Measurements from ENCODE around the gene MASTL. TPM values are rescaled to one million over a fixed set of nuclear protein-coding genes. Genes with fewer than 3 reads are reported as not detected.
A peak's percentile ranks its signal among the peaks of the same experiment; 100 is the strongest.

The MASTL gene
- total and polyA plus RNA-seq, 2 experiments from 2014 or later, result 28.2 to 43.1 TPM

DNA sequence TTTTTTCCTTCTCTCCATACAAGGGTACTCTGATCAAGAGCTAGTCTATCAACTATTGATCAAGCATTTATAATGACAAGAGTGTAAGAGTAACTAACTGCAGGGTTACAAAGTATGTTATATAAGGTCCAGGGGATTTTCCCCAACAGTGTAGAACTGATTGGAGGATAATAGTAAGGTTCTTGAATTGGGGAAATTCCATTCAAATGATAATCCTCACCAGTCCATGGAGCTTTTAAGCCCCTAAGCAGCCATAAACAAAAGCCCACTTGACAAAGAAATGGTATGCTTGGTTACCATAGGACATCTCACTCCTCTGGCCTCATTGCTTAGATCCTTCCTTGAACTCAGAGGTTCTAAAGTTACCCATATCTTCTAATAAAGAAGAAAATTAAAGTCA lies 9.2 kb upstream of the MASTL start:
- TF ChIP-seq REST (IDR thresholded peaks at IDR 0.05; ENCODE audit: unreplicated experiment), result no peak
- no peak for TF ChIP-seq STAT1 (IDR thresholded peaks at IDR 0.05; ENCODE audit: unreplicated experiment)
- no peak for TF ChIP-seq ZNF331 (CRISPR knock-in tag; IDR thresholded peaks at IDR 0.05; ENCODE audit: low read depth)
- TF ChIP-seq JUNB (IDR thresholded peaks at IDR 0.05; ENCODE audit: unreplicated experiment), result no peak
- TF ChIP-seq EZH2 (IDR thresholded peaks at IDR 0.05; ENCODE audit: low read depth, unreplicated experiment), result no peak
- no peak for TF ChIP-seq ZNF462 (CRISPR knock-in tag; IDR thresholded peaks at IDR 0.05)
- TF ChIP-seq, protein P1, sequence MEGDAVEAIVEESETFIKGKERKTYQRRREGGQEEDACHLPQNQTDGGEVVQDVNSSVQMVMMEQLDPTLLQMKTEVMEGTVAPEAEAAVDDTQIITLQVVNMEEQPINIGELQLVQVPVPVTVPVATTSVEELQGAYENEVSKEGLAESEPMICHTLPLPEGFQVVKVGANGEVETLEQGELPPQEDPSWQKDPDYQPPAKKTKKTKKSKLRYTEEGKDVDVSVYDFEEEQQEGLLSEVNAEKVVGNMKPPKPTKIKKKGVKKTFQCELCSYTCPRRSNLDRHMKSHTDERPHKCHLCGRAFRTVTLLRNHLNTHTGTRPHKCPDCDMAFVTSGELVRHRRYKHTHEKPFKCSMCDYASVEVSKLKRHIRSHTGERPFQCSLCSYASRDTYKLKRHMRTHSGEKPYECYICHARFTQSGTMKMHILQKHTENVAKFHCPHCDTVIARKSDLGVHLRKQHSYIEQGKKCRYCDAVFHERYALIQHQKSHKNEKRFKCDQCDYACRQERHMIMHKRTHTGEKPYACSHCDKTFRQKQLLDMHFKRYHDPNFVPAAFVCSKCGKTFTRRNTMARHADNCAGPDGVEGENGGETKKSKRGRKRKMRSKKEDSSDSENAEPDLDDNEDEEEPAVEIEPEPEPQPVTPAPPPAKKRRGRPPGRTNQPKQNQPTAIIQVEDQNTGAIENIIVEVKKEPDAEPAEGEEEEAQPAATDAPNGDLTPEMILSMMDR (conservative IDR thresholded peaks at IDR 0.05; ENCODE audit: low read depth in 2 of 2), result no peak
- TF ChIP-seq CREB1 (CRISPR knock-in tag; IDR thresholded peaks at IDR 0.05; ENCODE audit: low read depth), result no peak
- no peak for TF ChIP-seq ETS1 (IDR thresholded peaks at IDR 0.05)
- TF ChIP-seq POLR2AphosphoS5 (IDR thresholded peaks at IDR 0.05; ENCODE audit: low read depth), result no peak
- TF ChIP-seq EZH2phosphoT487 (IDR thresholded peaks at IDR 0.05; ENCODE audit: unreplicated experiment), result no peak
- TF ChIP-seq NANOG (IDR thresholded peaks at IDR 0.05; ENCODE audit: borderline replicate concordance), result no peak
- TF ChIP-seq ZNF114 (CRISPR knock-in tag; IDR thresholded peaks at IDR 0.05), result no peak
- Histone ChIP-seq H3K36me3 (ENCODE audit: insufficient read depth) (peaks cover 43% of the 10 kb centered on the region), H3K4me1 (ENCODE audit: insufficient read depth) (no peaks in the 10 kb centered on the region), H3K4me3 (no peak overlapping the region), H4K20me1 (replicated peaks; ENCODE audit: insufficient read depth) (peaks cover 32% of the 10 kb centered on the region), H3K79me2 (replicated peaks; ENCODE audit: insufficient read depth) (peaks cover 79% of the 10 kb centered on the region), H3F3A (replicated peaks; ENCODE audit: low read depth) (no peaks in the 10 kb centered on the region), H3K4me2 (no peak overlapping the region), H3K9me2 (ENCODE audit: insufficient read depth) (no peaks in the 10 kb centered on the region), H2AFZ (no peak overlapping the region), H3K27ac (ENCODE audit: low read depth) (no peak overlapping the region), H3K27me3 (ENCODE audit: insufficient read depth) (no peaks in the 10 kb centered on the region)
- peak; percentile 3 for DNase-seq (ENCODE audit: low spot score)
- ATAC-seq, result peak; percentile 73
- Mint-ChIP-seq H3K27ac (no peak overlapping the region), H3K27me3 (ENCODE audit: insufficient read depth, low read depth, poor library complexity) (peaks cover 2% of the 10 kb centered on the region), H3K4me1 (peaks cover 7% of the 10 kb centered on the region; the same call in 2 of the 3 replicates), H3K9me3 (no peaks in the 10 kb centered on the region), H3K36me3 (ENCODE audit: low read depth) (peaks cover 71% of the 10 kb centered on the region), H3K4me3 (no peak overlapping the region)

Data from GM23338 (cell line).